ENCODE results near the gene SLC25A43.
"Not testable (repeated sequence)": the region's sequence is repeated elsewhere in the genome, so short reads cannot be mapped to it uniquely, and the experiment has no call there.

Gene SLC25A43

GRCh38 chrX:119410027-119410819 is 11.1 kb downstream of the SLC25A43 start:
- FAIRE-seq = no peak

- no peak for FAIRE-seq
These were observed 11.7 kb downstream of the SLC25A43 start for GRCh38 chrX:119410854-119411253.

- FAIRE-seq = no peak
These were observed 12.8 kb downstream of the SLC25A43 start for GRCh38 chrX:119411959-119412358.

- FAIRE-seq = no peak
These were observed 18.2 kb downstream of the SLC25A43 start for GRCh38 chrX:119417376-119417775.

- FAIRE-seq = peak; percentile 90
These were observed 18.7 kb downstream of the SLC25A43 start for GRCh38 chrX:119417842-119418241.

- no peak for FAIRE-seq
These were observed 20.0 kb downstream of the SLC25A43 start for GRCh38 chrX:119419146-119419545.

- no peak for FAIRE-seq
These were observed 20.8 kb downstream of the SLC25A43 start for GRCh38 chrX:119419898-119420297.

- no peak for FAIRE-seq
These were observed 22.0 kb downstream of the SLC25A43 start for GRCh38 chrX:119421016-119421705.

- no peak for FAIRE-seq
These were observed 24.5 kb downstream of the SLC25A43 start for GRCh38 chrX:119423631-119424030.

GRCh38 chrX:119424999-119425398 is 25.9 kb downstream of the SLC25A43 start:
- no peak for FAIRE-seq

GRCh38 chrX:119427024-119427794 is 28.1 kb downstream of the SLC25A43 start:
- FAIRE-seq = no peak

GRCh38 chrX:119427795-119428185 is 28.7 kb downstream of the SLC25A43 start:
- no peak for FAIRE-seq

GRCh38 chrX:119429471-119429870 is 30.3 kb downstream of the SLC25A43 start:
- FAIRE-seq = no peak

GRCh38 chrX:119441295-119441694 is 42.2 kb downstream of the SLC25A43 start:
- not testable (repeated sequence) for FAIRE-seq

GRCh38 chrX:119442286-119442685 is 43.1 kb downstream of the SLC25A43 start:
- FAIRE-seq = no peak

GRCh38 chrX:119453202-119453601 is 54.1 kb downstream of the SLC25A43 start:
- FAIRE-seq = no peak

- no peak for FAIRE-seq
These were observed 56.1 kb downstream of the SLC25A43 start for GRCh38 chrX:119455264-119455663.

- no peak for FAIRE-seq
These were observed 60.0 kb downstream of the SLC25A43 start for GRCh38 chrX:119459181-119459580.

- FAIRE-seq = no peak
These were observed 66.4 kb downstream of the SLC25A43 start for GRCh38 chrX:119465555-119465954.

- no peak for FAIRE-seq
These were observed 67.8 kb downstream of the SLC25A43 start for GRCh38 chrX:119466970-119467369.

GRCh38 chrX:119467433-119467832 is 68.3 kb downstream of the SLC25A43 start:
- FAIRE-seq = no peak

GRCh38 chrX:119467842-119468550 is 68.9 kb downstream of the SLC25A43 start, which contains the start of gene SLC25A5:
SLC25A5 (plus strand) TSS chrX:119468444; CDS start chrX:119468516, 72 bp downstream.
- no peak for FAIRE-seq

Data from A204.1 (cell line).